ENCODE data around the gene ZNF544. TPM values are rescaled to one million over a fixed set of nuclear protein-coding genes. Genes with fewer than 3 reads are reported as not detected.

The ZNF544 gene
- total RNA-seq, 5 donors from 2014 or later (not counting 1 experiment from before 2014, with no cell fraction given): 23.4 to 54.0 (median 47.1) TPM

DNA sequence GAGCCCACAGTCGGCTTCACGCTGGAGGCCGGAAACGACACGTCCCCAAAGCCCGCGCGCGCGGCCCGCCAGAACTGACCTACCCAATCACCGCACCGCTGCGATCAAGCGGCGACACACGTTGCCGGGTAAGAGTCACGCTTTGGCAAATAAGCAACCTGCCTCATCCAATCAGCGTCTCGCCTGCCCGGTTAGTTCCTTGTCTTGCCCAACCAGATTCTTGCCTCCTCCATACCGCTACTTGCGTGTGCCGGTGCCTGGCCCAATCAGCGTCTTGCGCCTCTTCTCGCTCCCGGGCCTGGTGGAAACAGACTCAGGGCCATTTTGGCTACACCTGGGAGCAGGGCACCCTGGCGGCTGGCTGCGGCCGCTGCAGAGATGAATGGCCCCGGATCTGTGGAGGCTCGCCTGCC is 11.6 kb upstream of the ZNF544 start:
- peaks cover 3 to 51% (median 42%) of the 10 kb centered on the region in 3 donors for H3K9me3 Mint-ChIP-seq
- Histone ChIP-seq H3K27me3 (replicated peaks in 1 of 2; ENCODE audit: control insufficient read depth in 2 of 2, extremely low read depth in 1 of 2, insufficient read depth in 2 of 2, low read length in 1 of 2) (peaks cover 0 to 2% of the 10 kb centered on the region in 2 experiments), H3K9me3 (peaks cover 14% of the 10 kb centered on the region), H3K4me1 (ENCODE audit: control insufficient read depth in 1 of 2, extremely low read depth in 1 of 2, insufficient read depth in 2 of 2, low read length in 2 of 2) (no peaks in the 10 kb centered on the region), H3K4me3 (ENCODE audit: control insufficient read depth in 1 of 2, extremely low read depth in 1 of 2, low read length in 1 of 2) (peak overlapping the region in 1 of 2 donors; percentile 44), H3K27ac (ENCODE audit: low read length) (no peak overlapping the region), H3K36me3 (ENCODE audit: control insufficient read depth in 2 of 2, extremely low read depth in 1 of 2, insufficient read depth in 1 of 2, low read length in 1 of 2) (peaks cover 3 to 11% of the 10 kb centered on the region in 2 donors)
- H3K27me3 Mint-ChIP-seq: no peaks in the 10 kb centered on the region
- H3K4me3 Mint-ChIP-seq: no peak overlapping the region
- ChIA-PET CTCF (no interaction called here), POLR2A (no interaction called here)
- ATAC-seq (replicated peaks in 1 of 4) (no peak), DNase-seq (no peak)
- no peak overlapping the region for H3K27ac Mint-ChIP-seq
- peaks cover 20% of the 10 kb centered on the region for H3K36me3 Mint-ChIP-seq
- H3K4me1 Mint-ChIP-seq: no peaks in the 10 kb centered on the region
- WGBS (ENCODE audit: insufficient coverage): 61% methylated on average over 24 of the region's 34 CpGs

DNA sequence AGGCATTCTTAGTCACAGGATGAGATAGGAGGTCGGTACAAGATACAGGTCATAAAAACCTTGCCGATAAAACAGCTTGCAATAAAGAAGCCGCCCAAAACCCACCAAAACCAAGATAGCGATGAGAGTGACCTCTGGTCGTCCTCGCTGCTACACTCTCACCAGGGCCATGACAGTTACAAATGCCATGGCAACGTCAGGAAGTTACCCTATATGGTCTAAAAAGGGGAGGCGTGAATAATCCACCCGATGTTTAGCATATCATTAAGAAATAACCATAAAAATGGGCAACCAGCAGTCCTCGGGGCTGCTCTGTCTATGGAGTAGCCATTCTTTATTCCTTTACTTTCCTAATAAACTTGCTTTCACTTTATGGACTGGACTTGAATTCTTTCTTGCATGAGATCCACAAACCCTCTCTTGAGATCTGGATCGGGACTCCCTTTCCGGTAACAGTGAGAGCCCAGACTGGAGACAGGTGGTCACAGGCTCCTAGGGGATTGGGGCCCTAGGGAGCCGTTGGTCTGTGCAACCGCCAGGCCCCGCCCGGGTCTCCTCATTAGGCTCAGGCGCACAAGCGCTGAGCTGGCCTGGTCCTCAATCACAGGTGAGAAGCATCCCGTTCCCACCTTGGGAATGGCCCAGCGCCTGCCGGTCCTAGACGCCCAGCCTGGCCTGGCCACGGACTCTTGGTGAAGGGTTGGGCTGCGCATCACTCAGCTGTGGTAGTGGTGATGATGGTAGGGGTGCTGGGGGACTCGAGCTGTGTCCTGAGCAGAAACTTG is 10.9 kb upstream of the ZNF544 start:
- Mint-ChIP-seq H3K27me3 (no peaks in the 10 kb centered on the region), H3K4me3 (no peak overlapping the region)
- WGBS (ENCODE audit: insufficient coverage): 98% methylated on average over 15 of the region's 25 CpGs

DNA sequence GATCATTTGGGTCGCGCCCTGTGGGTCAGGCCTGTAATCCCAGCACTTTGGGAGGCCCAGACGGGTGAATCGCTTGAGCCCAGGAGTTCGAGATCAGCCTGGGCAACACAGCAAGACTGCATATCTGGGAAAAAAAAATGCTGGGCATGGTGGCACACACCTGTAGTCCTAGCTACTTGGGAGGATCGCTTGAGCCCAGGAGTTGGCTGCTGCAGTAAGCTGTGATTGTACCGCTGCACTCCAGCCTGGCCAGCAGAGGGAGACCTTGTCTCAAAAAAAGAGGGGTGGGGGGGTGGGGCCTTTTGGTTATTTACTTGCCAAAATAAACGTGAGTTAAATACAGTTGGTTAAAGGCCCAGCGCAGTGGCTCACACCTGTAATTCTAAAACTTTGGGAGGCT is 9.8 kb upstream of the ZNF544 start:
- ATAC-seq (replicated peaks in 1 of 4): peak in 3 of 4 experiments; percentile 42 to 70 (median 53)
- H3K9me3 Mint-ChIP-seq: peaks cover 0 to 38% (median 32%) of the 10 kb centered on the region in 3 donors
- Histone ChIP-seq H3K9me3 (peaks cover 11% of the 10 kb centered on the region), H3K4me3 (ENCODE audit: control insufficient read depth in 1 of 2, extremely low read depth in 1 of 2, low read length in 1 of 2) (no peak overlapping the region), H3K4me1 (ENCODE audit: control insufficient read depth in 1 of 2, extremely low read depth in 1 of 2, insufficient read depth in 2 of 2, low read length in 2 of 2) (no peaks in the 10 kb centered on the region), H3K27me3 (replicated peaks in 1 of 2; ENCODE audit: control insufficient read depth in 2 of 2, extremely low read depth in 1 of 2, insufficient read depth in 2 of 2, low read length in 1 of 2) (peaks cover 0 to 2% of the 10 kb centered on the region in 2 experiments), H3K36me3 (ENCODE audit: control insufficient read depth in 2 of 2, extremely low read depth in 1 of 2, insufficient read depth in 1 of 2, low read length in 1 of 2) (no peaks in the 10 kb centered on the region), H3K27ac (ENCODE audit: low read length) (no peak overlapping the region)
- no peak overlapping the region for H3K27ac Mint-ChIP-seq
- peaks cover 9% of the 10 kb centered on the region for H3K36me3 Mint-ChIP-seq
- H3K4me1 Mint-ChIP-seq: no peaks in the 10 kb centered on the region
- WGBS (ENCODE audit: insufficient coverage): 69% methylated on average over 8 of the region's 9 CpGs
- DNase-seq: peak in 15 of 35 experiments; percentile 2 to 40 (median 12)
- no peaks in the 10 kb centered on the region for H3K27me3 Mint-ChIP-seq
- ChIA-PET POLR2A (no interaction called here), CTCF (interaction anchor here in 1 of 2 donors (0.6 to 0.7 kb wide), 2 partner anchors 9 to 61 kb away, joined by 5 to 6 read pairs; no protein-coding TSS in a partner anchor)
- H3K4me3 Mint-ChIP-seq: no peak overlapping the region

More for the DNA sequence above, 10.9 kb upstream of the ZNF544 start:
- ATAC-seq (replicated peaks in 1 of 4) (no peak), DNase-seq (no peak)
- Histone ChIP-seq H3K9me3 (peaks cover 15% of the 10 kb centered on the region), H3K4me3 (ENCODE audit: control insufficient read depth in 1 of 2, extremely low read depth in 1 of 2, low read length in 1 of 2) (peak overlapping the region in 1 of 2 donors; percentile 18), H3K27ac (ENCODE audit: low read length) (no peak overlapping the region), H3K36me3 (ENCODE audit: control insufficient read depth in 2 of 2, extremely low read depth in 1 of 2, insufficient read depth in 1 of 2, low read length in 1 of 2) (peaks cover 0 to 4% of the 10 kb centered on the region in 2 donors), H3K27me3 (replicated peaks in 1 of 2; ENCODE audit: control insufficient read depth in 2 of 2, extremely low read depth in 1 of 2, insufficient read depth in 2 of 2, low read length in 1 of 2) (peaks cover 0 to 2% of the 10 kb centered on the region in 2 experiments), H3K4me1 (ENCODE audit: control insufficient read depth in 1 of 2, extremely low read depth in 1 of 2, insufficient read depth in 2 of 2, low read length in 2 of 2) (no peaks in the 10 kb centered on the region)
- ChIA-PET CTCF (no interaction called here), POLR2A (no interaction called here)
- Mint-ChIP-seq H3K27ac (no peak overlapping the region), H3K4me1 (no peaks in the 10 kb centered on the region), H3K9me3 (peaks cover 0 to 47% (median 37%) of the 10 kb centered on the region in 3 donors), H3K36me3 (peaks cover 16% of the 10 kb centered on the region)

DNA sequence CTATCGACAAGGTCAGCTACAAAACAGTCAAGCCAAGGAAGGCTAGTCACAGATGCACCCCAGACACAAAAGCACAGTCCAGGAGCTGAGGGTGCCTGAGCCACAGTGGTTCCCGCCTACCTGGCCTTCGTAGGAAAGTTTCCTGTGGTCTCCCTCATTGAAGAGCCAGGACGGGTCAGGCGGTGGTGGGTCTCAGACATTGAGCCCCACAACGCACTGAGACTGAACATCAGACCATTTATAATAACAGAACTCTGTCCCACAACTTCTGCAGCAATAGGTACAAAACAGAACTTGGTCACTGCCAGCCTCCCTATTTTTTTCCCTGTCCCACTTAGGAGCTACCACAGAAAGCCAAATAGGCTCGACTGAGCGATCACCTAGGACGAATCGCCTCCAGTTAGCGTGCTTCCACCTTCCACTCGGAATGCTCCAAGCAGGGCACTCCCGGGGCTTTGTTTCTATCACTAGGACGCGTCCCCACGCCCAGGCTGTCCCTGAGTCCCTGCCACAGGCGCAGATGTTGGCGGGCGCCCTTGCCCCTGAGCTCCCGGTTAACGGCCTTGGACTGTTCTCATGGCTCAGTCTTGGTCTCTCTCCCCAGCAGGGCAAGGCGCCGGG is 640 bp upstream of the ZNF544 start:
- ChIA-PET CTCF (interaction anchor here (0.6 kb wide), 2 partner anchors 9 to 82 kb away, joined by 5 read pairs; no protein-coding TSS in a partner anchor), POLR2A (no interaction called here)
- H3K27ac Mint-ChIP-seq: peak overlapping the region; percentile 93
- Histone ChIP-seq H3K27ac (ENCODE audit: low read length) (peak overlapping the region; percentile 13), H3K4me3 (ENCODE audit: control insufficient read depth in 1 of 2, extremely low read depth in 1 of 2, low read length in 1 of 2) (peak overlapping the region; percentile 61 to 95), H3K9me3 (no peaks in the 10 kb centered on the region), H3K27me3 (replicated peaks in 1 of 2; ENCODE audit: control insufficient read depth in 2 of 2, extremely low read depth in 1 of 2, insufficient read depth in 2 of 2, low read length in 1 of 2) (no peaks in the 10 kb centered on the region), H3K36me3 (ENCODE audit: control insufficient read depth in 2 of 2, extremely low read depth in 1 of 2, insufficient read depth in 1 of 2, low read length in 1 of 2) (peaks cover 13 to 29% of the 10 kb centered on the region in 2 donors), H3K4me1 (ENCODE audit: control insufficient read depth in 1 of 2, extremely low read depth in 1 of 2, insufficient read depth in 2 of 2, low read length in 2 of 2) (peaks cover 10 to 22% of the 10 kb centered on the region in 2 experiments)
- H3K27me3 Mint-ChIP-seq: no peaks in the 10 kb centered on the region
- peak overlapping the region; percentile 93 to 98 (median 94) for H3K4me3 Mint-ChIP-seq
- peaks cover 17 to 29% (median 21%) of the 10 kb centered on the region in 3 donors for H3K9me3 Mint-ChIP-seq
- H3K4me1 Mint-ChIP-seq: peaks cover 25 to 29% (median 27%) of the 10 kb centered on the region in 3 donors
- peaks cover 50% of the 10 kb centered on the region for H3K36me3 Mint-ChIP-seq
- 15% methylated on average over 23 of the region's 23 CpGs for whole genome bisulfite sequencing (ENCODE audit: insufficient coverage)
- no peak for DNase-seq
- ATAC-seq (replicated peaks in 1 of 4): no peak

DNA sequence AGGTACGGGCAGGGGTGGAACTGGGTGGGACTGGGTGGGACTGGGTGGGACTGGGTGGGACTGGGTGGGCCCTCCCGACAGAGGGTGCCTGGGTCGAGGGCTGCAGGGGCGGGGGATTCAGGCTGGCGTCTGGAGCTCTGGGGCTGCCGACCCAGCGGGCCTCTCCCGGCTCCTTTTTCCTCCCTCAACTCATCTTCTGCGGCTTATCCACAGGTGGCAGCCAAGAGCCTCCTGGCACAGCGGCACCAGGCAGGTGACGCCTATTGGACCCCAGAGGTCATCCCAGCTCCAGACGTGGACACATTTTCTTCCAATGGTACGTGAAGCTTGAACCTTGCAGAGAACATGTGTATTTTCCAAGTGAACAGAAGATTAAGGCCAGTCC is 533 bp downstream of the ZNF544 start:
- ATAC-seq (replicated peaks in 1 of 4): peak in 3 of 4 experiments; percentile 17 to 38 (median 28)
- H3K4me1 ChIP-seq (ENCODE audit: control insufficient read depth in 1 of 2, extremely low read depth in 1 of 2, insufficient read depth in 2 of 2, low read length in 2 of 2): peaks cover 10 to 22% of the 10 kb centered on the region in 2 experiments
- H3K27ac ChIP-seq (ENCODE audit: low read length): peak overlapping the region; percentile 8
- peak in 12 of 35 experiments; percentile 2 to 31 (median 6) for DNase-seq
- peak overlapping the region; percentile 61 to 64 for H3K4me3 ChIP-seq (ENCODE audit: control insufficient read depth in 1 of 2, extremely low read depth in 1 of 2, low read length in 1 of 2)
- no peaks in the 10 kb centered on the region for H3K27me3 ChIP-seq (replicated peaks in 1 of 2; ENCODE audit: control insufficient read depth in 2 of 2, extremely low read depth in 1 of 2, insufficient read depth in 2 of 2, low read length in 1 of 2)
- ChIA-PET CTCF (no interaction called here), POLR2A (interaction anchor here in 1 of 2 donors (0.6 kb wide), 1 partner anchor 58 kb away, joined by 3 read pairs; no protein-coding TSS in a partner anchor)
- peaks cover 62% of the 10 kb centered on the region for H3K36me3 Mint-ChIP-seq
- peaks cover 25 to 34% (median 32%) of the 10 kb centered on the region in 3 donors for H3K4me1 Mint-ChIP-seq
- no peaks in the 10 kb centered on the region for H3K27me3 Mint-ChIP-seq
- WGBS (ENCODE audit: insufficient coverage): 37% methylated on average over 7 of the region's 13 CpGs
- peak overlapping the region; percentile 93 to 98 (median 94) for H3K4me3 Mint-ChIP-seq
- peaks cover 15 to 40% (median 30%) of the 10 kb centered on the region in 3 donors for H3K9me3 Mint-ChIP-seq
- H3K9me3 ChIP-seq: no peaks in the 10 kb centered on the region
- peak overlapping the region; percentile 21 to 85 for H3K27ac Mint-ChIP-seq
- H3K36me3 ChIP-seq (ENCODE audit: control insufficient read depth in 2 of 2, extremely low read depth in 1 of 2, insufficient read depth in 1 of 2, low read length in 1 of 2): peaks cover 13 to 35% of the 10 kb centered on the region in 2 donors

DNA sequence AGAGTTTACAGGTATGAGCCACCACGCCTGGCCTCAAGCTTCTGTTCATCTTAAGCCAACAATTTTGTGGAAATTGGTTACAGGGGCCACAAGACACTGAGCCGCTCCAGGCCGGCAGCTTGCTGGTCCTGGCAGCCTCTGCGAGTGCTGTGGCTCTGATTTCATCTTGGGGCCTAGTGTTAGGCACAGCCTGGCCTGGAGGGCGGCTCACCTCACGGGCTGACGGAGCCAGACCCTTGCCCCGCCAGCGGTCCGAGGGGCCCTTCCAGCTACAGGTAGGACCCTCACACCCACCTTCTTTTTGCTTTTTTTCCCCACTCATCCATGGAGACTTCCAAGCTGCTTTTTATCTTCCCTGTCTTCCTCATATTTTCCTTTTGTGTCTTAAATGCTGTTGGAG is 8.6 kb downstream of the ZNF544 start:
- Mint-ChIP-seq H3K27me3 (no peaks in the 10 kb centered on the region), H3K4me3 (no peak overlapping the region), H3K27ac (no peak overlapping the region), H3K4me1 (peaks cover 0 to 6% (median 6%) of the 10 kb centered on the region in 3 donors), H3K36me3 (peaks cover 85% of the 10 kb centered on the region), H3K9me3 (peaks cover 19 to 45% (median 26%) of the 10 kb centered on the region in 3 donors)
- H3K36me3 ChIP-seq (ENCODE audit: control insufficient read depth in 2 of 2, extremely low read depth in 1 of 2, insufficient read depth in 1 of 2, low read length in 1 of 2): peaks cover 21 to 55% of the 10 kb centered on the region in 2 donors
- POLR2A ChIA-PET: no interaction called here
- CTCF ChIA-PET: no interaction called here
- H3K4me3 ChIP-seq (ENCODE audit: control insufficient read depth in 1 of 2, extremely low read depth in 1 of 2, low read length in 1 of 2): peak overlapping the region in 1 of 2 donors; percentile 25
- peaks cover 12% of the 10 kb centered on the region for H3K9me3 ChIP-seq
- ATAC-seq (replicated peaks in 1 of 4): no peak
- no peak for DNase-seq
- 98% methylated on average over 10 of the region's 10 CpGs for WGBS (ENCODE audit: insufficient coverage)
- H3K27me3 ChIP-seq (replicated peaks in 1 of 2; ENCODE audit: control insufficient read depth in 2 of 2, extremely low read depth in 1 of 2, insufficient read depth in 2 of 2, low read length in 1 of 2): no peaks in the 10 kb centered on the region
- H3K4me1 ChIP-seq (ENCODE audit: control insufficient read depth in 1 of 2, extremely low read depth in 1 of 2, insufficient read depth in 2 of 2, low read length in 2 of 2): no peaks in the 10 kb centered on the region
- no peak overlapping the region for H3K27ac ChIP-seq (ENCODE audit: low read length)
